Measurements from ENCODE around the gene SPTBN4. TPM values are rescaled to one million over a fixed set of nuclear protein-coding genes. Genes with fewer than 3 reads are reported as not detected.
A peak's percentile ranks its signal among the peaks of the same experiment; 100 is the strongest.

Gene SPTBN4
- total RNA-seq, 1 donor from 2014 or later, result 27.5 TPM

DNA sequence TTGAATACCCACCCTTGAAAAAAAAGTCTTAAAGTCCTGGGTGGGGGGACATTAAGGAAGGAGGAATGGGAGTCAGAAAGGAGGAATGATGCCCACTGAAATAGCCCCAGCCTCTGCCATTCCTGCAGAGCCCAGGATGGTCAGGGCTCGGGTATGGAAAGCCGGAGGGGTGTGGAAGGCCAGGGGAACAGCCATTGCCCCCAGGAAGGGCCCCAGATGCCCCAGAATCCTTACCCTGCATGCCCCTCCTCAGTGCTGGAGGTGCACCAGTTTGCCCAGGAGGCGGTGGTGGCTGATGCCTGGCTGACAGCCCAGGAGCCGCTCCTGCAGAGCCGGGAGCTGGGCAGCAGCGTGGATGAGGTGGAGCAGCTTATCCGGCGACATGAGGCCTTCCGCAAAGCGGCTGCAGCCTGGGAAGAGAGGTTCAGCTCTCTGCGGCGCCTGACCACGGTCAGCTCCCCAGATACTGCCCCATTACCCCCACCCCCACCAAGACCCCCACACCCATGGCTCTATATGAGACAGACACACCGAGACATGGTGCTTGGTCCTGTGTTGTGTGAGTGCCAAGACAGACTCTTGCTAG, 99.2 kb downstream of the SPTBN4 start:
- peak; percentile 16 for DNase-seq

DNA sequence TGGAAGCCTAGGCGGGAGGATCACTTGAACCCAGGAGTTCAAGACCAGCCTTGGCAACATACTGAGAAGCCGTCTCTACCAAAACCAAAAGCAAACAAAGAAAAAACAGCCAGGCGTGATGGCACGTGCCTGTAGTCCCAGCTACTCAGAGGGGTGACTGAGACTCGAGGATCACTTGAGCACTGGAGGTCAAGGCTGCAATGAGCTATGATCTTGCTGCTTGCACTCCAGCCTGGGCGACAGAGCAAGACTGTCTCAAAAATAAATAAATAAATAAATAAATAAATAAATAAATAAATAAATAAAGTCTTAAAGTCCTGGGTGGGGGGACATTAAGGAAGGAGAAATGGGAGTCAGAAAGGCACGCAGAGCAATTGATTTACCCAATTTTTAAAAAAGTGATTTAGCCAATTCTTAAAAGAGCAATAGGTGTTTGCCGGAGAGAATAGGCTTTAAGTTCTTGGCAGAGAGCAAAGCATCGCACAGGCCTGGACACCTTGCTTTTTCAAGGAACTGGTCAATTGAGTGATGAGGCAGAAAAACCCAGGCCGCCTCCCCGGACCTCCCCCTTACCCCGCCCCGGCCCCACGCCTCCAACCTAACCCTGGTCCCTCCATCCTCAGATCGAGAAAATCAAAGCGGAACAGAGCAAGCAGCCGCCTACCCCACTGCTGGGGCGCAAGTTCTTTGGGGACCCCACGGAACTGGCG, 100.4 kb downstream of the SPTBN4 start:
- DNase-seq, result no peak

DNA sequence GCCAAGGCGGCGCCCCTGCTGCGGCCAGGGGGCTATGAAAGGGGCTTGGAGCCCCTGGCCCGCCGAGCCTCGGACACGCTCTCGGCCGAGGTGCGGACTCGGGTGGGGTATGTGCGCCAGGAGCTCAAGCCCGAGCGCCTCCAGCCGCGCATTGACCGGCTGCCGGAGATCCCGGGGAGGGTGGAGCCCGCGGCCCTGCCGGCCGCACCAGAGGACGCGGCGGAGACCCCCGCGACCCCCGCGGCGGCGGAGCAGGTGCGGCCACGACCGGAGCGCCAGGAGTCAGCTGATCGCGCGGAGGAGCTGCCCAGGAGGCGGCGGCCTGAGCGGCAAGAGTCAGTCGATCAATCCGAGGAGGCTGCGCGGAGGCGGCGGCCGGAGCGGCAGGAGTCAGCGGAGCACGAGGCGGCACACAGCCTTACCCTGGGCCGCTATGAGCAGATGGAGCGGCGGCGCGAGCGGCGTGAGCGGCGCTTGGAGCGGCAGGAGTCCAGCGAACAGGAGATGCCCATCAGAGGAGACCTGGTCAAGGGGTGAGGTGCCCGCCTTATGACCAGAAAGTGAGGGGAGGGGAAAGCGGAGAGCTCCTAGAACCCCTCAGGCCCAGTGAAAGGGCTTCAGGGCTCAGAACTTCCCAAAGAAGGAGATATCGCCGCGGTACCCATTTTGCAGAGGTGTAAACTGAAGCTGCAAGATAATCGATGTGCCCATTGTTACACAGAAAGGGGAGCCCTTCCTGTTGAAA, 101.1 kb downstream of the SPTBN4 start:
- DNase-seq, result no peak

DNA sequence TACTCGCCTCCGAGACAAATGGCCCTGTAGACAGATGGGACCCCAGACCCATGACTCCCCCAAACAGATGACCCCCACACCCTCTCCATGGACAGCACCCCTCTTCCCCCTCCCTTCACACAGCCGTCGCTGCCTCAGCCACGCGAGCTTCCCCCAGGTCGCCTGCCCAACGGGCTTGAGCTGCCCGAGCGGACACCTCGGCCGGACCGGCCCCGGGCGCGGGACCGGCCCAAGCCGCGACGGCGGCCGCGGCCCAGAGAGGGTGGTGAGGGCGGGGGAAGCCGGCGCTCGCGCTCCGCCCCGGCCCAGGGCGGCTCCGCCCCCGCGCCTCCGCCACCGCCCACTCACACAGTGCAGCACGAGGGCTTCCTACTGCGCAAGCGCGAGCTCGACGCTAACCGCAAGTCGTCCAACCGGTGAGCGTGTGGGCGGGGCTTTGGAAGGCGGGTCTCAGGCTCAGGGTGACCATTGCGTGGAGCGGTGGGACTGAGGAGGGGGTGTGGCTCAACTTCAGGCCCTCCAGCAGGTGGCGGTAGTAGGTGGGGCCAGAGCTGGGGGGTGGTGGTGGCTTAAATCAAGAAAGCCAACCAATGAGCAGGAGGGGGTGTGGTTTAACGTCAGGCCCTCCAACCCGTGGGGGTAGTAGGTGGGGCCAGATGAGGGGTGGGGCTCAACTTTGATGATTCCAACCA, 103.7 kb downstream of the SPTBN4 start:
- DNase-seq, result peak; percentile 95

DNA sequence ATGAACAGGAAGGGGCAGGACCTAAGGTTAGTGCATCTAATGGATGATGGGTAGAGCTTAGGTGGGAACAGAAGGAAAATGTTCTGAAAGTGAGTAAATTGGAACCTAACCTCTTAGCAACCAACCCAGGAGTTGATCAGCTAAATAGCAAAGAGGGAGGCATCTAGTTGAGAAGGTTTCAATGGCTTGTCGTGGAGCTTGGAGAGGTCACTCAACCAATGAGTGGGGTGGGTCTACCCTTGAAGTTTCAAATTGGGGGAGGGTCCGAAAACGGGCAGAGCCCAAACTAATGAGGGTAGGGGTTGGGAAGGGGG, 104.2 kb downstream of the SPTBN4 start:
- DNase-seq, result no peak

DNA sequence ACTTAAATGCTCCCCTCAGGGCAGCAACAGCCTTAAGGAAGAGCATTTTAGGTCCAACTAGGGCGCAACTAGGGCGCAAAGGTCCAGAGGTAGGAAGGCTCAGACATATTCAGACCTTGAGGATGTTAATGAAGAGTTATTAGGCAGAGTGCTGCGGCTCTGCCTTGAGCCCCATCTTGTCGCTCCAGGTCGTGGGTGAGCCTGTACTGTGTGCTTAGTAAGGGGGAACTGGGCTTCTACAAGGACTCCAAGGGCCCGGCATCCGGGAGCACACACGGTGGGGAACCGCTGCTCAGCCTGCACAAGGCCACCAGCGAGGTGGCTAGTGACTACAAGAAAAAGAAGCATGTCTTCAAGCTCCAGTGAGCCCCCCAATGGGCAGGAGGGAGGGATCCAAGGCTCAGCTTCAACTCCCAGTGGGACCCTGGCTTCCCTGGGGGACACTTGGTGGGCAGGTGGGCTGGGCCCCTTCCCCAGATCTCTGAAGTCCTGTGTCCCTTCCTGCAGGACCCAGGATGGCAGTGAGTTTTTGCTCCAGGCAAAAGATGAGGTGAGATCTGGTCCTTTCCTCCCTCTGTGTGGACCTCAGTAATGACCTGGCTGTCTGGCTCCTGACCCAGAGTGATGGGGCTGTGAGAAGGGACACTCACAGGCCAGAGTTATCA, 105.2 kb downstream of the SPTBN4 start:
- DNase-seq, result no peak

DNA sequence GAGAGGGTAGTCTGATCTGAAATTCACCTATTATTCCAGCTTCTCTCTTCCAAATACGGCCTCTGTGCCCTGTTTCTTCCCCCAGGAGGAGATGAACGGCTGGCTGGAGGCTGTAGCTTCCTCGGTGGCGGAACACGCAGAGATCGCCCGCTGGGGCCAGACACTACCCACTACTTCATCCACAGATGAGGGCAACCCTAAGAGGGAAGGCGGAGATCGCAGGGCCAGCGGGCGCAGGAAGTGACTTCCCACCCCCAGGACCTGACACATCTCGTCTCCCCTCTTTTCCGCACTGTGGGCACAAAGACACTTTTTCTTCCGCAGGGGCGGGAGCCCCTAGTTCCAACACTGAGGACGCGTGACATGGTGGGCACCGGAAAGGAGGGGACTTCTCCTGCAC, 108.5 kb downstream of the SPTBN4 start:
- no peak for DNase-seq

DNA sequence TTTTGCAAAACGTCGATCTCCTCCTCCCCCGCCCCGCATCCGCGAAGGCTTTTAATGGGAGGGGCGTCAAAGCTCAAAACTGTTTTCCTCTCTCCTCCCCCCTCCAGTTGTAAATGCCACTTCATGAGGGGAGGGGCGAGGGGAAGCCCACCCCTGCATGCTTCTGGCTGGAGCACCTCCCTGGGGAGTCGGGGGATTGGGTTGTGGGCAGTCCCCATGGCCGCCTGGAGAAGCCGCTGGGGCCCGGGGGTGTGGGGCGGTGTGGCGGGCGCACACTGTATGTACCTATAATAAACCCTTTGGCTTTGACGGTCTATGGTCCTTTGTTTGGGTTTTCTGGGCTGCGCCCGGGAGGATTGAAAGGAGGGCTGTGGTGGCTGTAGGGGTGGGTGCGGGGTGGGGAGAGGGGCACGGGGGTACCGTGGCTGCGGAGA, 109.4 kb downstream of the SPTBN4 start:
- no peak for DNase-seq

DNA sequence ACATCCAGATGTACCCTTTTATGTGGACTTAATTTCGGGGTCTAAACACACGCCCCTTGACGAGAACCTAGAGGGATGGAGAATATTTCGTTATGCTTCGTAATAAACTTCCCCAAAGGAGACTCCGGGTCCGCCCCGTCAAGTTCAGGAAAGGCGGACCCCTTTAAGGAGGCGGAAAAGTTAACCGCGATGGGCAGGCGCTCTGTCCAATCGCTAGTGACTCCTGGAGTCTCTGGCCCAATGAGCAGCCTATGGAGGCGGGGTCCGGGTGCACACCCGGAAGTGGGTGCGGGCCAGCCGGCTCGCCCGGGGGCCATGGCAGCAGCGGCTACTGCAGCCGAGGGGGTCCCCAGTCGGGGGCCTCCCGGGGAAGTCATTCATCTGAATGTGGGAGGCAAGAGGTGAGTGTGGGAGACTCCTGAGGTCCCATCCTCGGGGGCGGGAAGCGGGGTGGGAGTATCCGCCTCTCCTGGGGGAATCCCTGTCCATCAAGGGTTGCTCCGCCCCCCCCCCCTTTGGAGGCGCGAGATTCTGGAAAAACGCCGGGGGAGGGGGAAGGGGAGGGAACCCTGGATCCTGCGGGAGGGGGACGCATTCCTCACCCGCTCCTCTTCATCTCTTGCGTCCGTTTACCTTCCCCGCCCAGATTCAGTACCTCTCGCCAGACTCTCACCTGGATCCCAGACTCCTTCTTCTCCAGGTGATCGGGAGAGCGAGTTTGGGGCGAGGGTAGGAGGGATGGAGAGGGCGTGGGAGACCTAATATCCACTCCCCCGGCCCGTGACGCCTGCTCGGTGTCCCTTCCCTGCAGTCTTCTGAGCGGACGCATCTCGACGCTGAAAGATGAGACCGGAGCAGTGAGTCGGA, 110.0 kb downstream of the SPTBN4 start, which contains the start of gene SHKBP1:
SHKBP1 (plus strand) TSS at position 289 of the 867 bp plus-strand sequence; CDS start at position 316, 27 bp downstream.
- DNase-seq, result peak; percentile 90

DNA sequence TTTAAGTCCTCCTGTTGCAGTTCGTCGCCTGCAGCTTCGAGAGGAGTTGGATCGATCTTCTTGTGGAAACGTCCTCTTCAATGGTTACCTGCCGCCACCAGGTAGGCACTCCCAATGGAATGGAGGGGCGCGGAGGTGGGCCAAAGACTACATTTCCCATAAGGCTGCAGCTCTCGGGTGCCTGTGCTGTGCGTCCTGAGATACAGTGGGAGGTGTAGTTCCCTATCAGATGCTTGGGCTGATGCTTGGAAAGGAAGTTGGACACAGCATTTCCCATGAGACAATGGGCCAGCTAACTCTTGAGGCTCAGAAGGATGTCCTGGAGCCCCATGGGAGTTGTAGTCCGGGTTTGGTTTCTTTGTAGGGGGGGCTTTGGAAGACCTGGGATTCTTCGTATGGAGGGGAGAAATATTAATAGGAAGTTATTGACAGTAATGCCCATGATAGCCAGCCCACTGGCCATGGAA, 111.7 kb downstream of the SPTBN4 start:
- peak; percentile 24 for DNase-seq

DNA sequence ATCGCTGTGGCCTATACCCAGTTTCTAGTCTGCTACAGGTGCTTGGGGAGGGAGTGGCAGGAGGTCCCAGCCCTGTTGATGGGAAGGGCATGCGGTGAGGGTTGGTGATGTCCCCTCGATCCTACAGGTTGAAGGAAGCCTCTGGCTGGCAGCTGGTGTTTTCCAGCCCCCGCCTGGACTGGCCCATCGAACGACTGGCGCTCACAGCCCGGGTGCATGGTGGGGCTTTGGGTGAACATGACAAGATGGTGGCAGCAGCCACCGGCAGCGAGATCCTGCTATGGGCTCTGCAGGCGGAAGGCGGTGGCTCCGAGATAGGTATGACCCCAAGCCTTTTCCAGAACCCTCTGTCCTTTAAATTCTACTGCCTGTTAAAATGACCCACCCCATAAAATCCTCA, 113.8 kb downstream of the SPTBN4 start:
- no peak for DNase-seq

DNA sequence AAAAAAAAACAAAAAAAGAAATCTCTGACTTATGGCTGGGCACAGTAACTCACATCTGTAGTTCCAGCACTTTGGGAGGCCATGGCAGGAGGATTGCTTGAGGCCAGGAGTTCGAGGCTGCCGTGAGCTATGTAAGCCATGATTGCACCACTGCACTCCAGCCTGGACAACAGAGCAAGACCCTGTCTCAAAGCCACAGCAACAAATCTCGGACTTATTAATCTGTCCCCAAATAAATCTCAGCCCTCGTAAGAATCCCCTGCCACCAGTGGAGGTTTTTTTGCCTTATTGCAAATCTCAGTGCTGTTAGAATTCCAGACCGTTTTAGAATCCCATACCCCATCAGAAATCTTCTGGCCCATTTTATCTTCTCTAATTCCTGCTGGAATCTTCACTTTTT, 114.7 kb downstream of the SPTBN4 start:
- DNase-seq, result no peak

DNA sequence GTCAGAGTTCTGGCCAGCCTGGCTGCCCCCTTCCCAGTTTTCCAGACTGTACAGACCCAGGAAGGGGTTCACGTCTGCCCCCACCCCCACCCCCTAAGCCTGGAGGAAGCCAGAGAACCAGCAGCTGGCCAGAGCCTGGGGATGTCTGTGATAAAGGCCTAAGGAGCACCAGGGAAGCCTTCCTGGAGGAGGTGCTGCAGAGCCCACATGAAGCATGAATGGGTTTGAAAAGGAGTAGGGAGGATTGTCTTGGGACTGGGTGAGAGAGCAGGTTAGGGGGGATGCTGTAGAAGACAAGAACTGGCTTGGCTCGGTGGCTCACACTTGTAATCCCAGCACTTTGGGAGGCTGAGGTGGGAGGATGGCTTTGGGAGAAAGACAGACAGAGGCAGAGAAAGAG, 115.7 kb downstream of the SPTBN4 start:
- no peak for DNase-seq

DNA sequence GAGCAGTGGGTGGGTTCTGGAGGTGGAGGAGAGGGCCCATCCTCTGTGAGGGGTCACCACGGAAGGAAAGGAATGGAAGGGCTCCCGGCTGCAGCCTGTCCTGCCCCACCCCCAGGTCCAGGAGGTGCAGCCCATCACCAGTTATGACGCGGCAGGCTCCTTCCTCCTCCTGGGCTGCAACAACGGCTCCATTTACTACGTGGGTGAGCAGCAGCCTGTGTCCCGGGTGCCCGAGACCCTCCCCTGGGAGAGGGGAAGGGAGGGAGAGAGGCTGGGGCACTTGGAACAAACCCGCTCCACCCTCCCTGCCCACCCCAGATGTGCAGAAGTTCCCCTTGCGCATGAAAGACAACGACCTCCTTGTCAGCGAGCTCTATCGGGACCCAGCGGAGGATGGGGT, 116.5 kb downstream of the SPTBN4 start:
- DNase-seq, result no peak

DNA sequence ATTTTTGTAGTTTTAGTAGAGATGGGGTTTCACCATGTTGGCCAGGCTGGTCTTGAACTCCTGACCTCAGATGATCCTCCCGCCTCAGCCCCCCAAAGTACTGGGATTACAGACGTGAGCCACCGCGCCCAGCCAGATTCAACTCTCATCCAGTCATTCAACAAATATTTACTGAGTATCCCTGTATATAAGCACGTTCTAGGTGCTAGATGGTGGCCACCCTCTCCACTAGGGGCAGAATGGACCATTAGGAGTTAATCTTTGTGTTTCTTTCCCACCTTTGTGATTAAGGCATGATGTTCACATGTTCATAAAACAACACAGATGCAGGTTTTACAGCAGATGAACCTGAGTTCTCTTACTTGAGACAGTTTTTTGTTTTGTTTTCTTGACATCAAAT, 117.2 kb downstream of the SPTBN4 start:
- no peak for DNase-seq

DNA sequence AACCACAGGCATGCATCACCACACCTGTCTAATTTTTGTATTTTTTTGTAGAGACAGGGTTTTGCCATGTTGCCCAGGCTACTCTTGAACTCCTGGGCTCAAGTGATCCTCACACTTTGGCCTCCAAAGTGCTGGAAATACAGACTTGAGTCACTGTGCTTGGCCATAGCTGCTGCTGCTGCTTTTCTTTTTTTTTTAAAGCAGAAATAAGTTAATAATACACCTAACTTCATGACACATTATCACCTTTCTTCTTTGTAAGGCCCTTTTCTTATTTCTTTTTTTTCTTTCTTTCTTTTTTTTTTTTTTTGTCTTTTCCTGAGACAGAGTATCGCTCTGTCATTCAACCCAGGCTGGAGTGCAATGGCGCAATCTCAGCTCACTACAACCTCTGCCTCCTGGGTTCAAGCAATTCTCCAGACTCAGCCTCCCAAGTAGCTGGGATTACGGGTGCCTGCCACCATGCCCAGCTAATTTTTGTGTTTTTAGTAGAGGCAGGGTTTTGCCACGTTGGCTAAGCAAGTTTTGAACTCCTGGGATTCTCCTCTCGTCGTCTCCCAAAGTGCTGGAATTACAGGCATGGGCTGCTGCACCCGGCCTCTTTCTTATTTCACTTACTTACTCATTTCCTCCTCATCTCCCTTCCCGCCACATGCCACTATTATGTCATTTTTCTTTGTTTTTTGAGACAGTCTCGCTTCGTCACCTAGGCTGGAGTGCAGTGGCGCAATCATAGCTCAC, 118.6 kb downstream of the SPTBN4 start:
- DNase-seq, result no peak

DNA sequence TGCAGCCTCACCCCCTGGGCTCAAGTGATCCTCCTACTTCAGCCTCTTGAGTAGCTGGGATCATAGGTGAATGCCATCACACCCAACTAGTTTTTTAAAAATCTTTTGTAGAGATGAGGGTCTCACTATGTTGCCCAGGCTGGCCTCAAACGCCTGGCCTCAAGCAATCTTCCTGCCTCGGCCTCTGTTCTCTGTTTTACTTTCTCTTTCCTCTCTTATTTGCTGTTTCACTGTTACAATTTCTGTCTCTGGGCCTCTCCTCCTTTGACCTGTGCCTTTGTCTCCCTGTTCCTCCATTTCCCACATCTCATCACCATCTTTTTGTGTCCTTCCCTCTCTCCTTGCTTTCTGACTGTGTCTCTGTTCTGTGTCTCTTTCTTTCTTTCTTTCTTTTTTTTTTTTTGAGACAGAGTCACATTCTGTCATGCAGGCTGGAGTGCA, 119.2 kb downstream of the SPTBN4 start:
- DNase-seq, result no peak

DNA sequence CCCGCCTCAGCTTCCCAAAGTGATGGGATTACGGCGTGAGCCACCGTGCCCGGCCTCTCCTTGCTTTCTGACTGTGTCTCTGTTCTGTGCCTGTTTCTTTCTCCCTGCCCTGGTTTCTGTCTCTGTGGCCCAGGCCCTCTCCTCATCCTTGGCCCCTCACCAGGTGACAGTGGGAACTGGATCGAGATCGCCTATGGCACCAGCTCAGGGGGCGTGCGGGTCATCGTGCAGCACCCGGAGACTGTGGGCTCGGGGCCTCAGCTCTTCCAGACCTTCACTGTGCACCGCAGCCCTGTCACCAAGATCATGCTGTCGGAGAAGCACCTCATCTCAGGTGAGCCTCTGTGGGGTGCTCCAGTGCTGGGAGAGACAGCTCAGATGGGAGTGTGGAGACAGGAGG, 119.8 kb downstream of the SPTBN4 start:
- DNase-seq, result no peak

DNA sequence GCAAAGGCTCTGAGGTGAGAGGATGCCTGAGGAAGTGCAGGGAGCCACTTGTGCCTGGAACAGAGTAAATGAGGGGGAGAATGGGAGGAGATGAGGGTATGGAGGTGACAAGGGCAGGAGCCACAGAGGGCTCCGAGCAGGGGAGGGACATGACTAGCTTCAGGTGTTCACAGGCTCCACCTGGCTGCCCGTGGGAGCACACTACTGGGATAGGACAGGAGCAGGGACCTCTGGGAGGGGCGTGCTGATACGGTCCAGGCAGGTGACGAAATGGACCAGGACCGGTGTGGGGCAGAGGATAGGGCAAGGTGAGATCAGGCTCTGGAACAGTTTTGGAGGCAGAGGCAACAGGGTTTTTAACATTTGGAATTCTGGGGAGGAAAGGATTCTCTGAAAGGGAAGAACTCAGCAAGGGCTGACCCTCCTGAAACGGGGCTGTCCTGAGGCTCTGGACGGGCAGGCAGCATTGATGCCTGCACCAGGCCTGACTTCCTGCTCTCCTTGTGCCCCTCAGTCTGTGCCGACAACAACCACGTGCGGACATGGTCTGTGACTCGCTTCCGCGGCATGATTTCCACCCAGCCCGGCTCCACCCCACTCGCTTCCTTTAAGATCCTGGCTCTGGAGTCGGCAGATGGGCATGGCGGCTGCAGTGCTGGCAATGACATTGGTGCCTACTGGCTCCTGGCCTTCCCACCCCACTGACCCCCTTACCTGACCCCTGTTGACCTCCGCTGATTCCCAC, 121.5 kb downstream of the SPTBN4 start:
- no peak for DNase-seq

All from occipital lobe (tissue), 2 donors.